ENCODE measurements around the gene FOXO1.

- TF ChIP-seq, protein P1, sequence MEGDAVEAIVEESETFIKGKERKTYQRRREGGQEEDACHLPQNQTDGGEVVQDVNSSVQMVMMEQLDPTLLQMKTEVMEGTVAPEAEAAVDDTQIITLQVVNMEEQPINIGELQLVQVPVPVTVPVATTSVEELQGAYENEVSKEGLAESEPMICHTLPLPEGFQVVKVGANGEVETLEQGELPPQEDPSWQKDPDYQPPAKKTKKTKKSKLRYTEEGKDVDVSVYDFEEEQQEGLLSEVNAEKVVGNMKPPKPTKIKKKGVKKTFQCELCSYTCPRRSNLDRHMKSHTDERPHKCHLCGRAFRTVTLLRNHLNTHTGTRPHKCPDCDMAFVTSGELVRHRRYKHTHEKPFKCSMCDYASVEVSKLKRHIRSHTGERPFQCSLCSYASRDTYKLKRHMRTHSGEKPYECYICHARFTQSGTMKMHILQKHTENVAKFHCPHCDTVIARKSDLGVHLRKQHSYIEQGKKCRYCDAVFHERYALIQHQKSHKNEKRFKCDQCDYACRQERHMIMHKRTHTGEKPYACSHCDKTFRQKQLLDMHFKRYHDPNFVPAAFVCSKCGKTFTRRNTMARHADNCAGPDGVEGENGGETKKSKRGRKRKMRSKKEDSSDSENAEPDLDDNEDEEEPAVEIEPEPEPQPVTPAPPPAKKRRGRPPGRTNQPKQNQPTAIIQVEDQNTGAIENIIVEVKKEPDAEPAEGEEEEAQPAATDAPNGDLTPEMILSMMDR (IDR thresholded peaks at IDR 0.05): no peak
- TF ChIP-seq EP300 (IDR thresholded peaks at IDR 0.05): no peak
Observed at GRCh38 chr13:40617801-40618356, 48.6 kb downstream of the FOXO1 start.
